HEK293 (cell line): ENCODE data around the gene AKIRIN2.

Experiments
- CTCF ChIA-PET: fragments of 350-600 bp; formaldehyde crosslinking; extraction: SDS; loops from one replicate; lab custom pipeline; 2021; ENCODE audit warnings: antibody characterized with exemption; lab: Yijun Ruan, JAX
- POLR2A ChIA-PET: fragments of 300-600 bp; formaldehyde crosslinking; extraction: SDS; loops from one replicate; lab custom pipeline; 2020; ENCODE audit warnings: antibody characterized with exemption, inconsistent platforms; lab: Yijun Ruan, JAX
- H3K27ac ChIP-seq: fragments of 200-500 bp; sonication (Bioruptor generic); 2 replicates; pipeline ENCODE4 v1.5.1; 2014; ENCODE audit warnings: low read depth, low read length, control low read depth, inconsistent platforms; ENCODE audit errors: extremely low read depth
- H3K36me3 ChIP-seq, 2 experiments: fragments of 200-500 bp in 1 of 2; sonication (Bioruptor generic) in 1 of 2; 1 replicate in 1 of 2; 2 replicates in 1 of 2; pipeline ENCODE4 v1.5.1; 2014 to 2017; ENCODE audit warnings: inconsistent platforms in 2 of 2, low read length in 2 of 2; ENCODE audit not compliant: control insufficient read depth in 2 of 2, insufficient read depth in 1 of 2
- H3K4me1 ChIP-seq: fragments of 200-500 bp; sonication (Bioruptor generic); 2 replicates; pipeline ENCODE4 v1.5.1; 2014; ENCODE audit warnings: mild to moderate bottlenecking, low read length, inconsistent platforms; ENCODE audit not compliant: control insufficient read depth, insufficient read depth
- H3K4me3 ChIP-seq: 2 replicates; pipeline ENCODE4 v1.5.1; 2011; ENCODE audit warnings: low read depth, mild to moderate bottlenecking, control low read depth, low read length, moderate library complexity
- H3K9me3 ChIP-seq: fragments of 200-500 bp; sonication (Bioruptor generic); 2 replicates; pipeline ENCODE4 v1.5.1; 2014; ENCODE audit warnings: low read depth, low read length, inconsistent platforms; ENCODE audit not compliant: control insufficient read depth, insufficient read depth
- PRDM1 ChIP-seq: fragments of 450-650 bp; formaldehyde crosslinking; IDR thresholded peaks from 2 replicates; pipeline ENCODE4; 2016; ENCODE audit warnings: missing biosample characterization, missing genetic modification characterization
- PRDM10 ChIP-seq: fragments of 450-650 bp; formaldehyde crosslinking; IDR thresholded peaks from 2 replicates; pipeline ENCODE4 v1.5.1; 2016; ENCODE audit warnings: missing biosample characterization, missing genetic modification characterization
- ZBTB11 ChIP-seq: fragments of 450-650 bp; formaldehyde crosslinking; conservative IDR thresholded peaks from 2 replicates; pipeline ENCODE4 v1.5.1; 2016; ENCODE audit warnings: low read depth, missing biosample characterization, missing genetic modification characterization
- ZBTB7A ChIP-seq: fragments of 450-650 bp; formaldehyde crosslinking; IDR thresholded peaks from 2 replicates; pipeline ENCODE4 v1.5.1; 2016; ENCODE audit warnings: low read depth, missing biosample characterization, missing genetic modification characterization
- ZNF112 ChIP-seq: fragments of 450-650 bp; formaldehyde crosslinking; IDR thresholded peaks from 2 replicates; pipeline ENCODE4 v1.5.0; 2017; ENCODE audit warnings: missing biosample characterization, missing genetic modification characterization
- ZNF146 ChIP-seq: fragments of 450-650 bp; formaldehyde crosslinking; IDR thresholded peaks from 2 replicates; pipeline ENCODE4 v1.5.1; 2016; ENCODE audit warnings: missing biosample characterization, missing genetic modification characterization
- ZNF155 ChIP-seq: fragments of 450-650 bp; formaldehyde crosslinking; IDR thresholded peaks from 2 replicates; pipeline ENCODE4 v1.5.1; 2016; ENCODE audit warnings: missing biosample characterization, missing genetic modification characterization
- ZNF19 ChIP-seq: fragments of 450-650 bp; formaldehyde crosslinking; IDR thresholded peaks from 2 replicates; pipeline ENCODE4; 2016; ENCODE audit warnings: missing biosample characterization, missing genetic modification characterization, low read depth
- ZNF391 ChIP-seq: fragments of 450-650 bp; formaldehyde crosslinking; IDR thresholded peaks from 2 replicates; pipeline ENCODE4 v1.5.1; 2016; ENCODE audit warnings: low read depth, missing biosample characterization, missing genetic modification characterization, borderline replicate concordance
- ZNF416 ChIP-seq: fragments of 450-650 bp; formaldehyde crosslinking; IDR thresholded peaks from 2 replicates; pipeline ENCODE4 v1.5.1; 2016; ENCODE audit warnings: missing biosample characterization, missing genetic modification characterization
- ZNF433 ChIP-seq: fragments of 450-650 bp; formaldehyde crosslinking; IDR thresholded peaks from 2 replicates; pipeline ENCODE4 v1.5.1; 2016; ENCODE audit warnings: missing biosample characterization, missing genetic modification characterization, low read depth
- ZNF521 ChIP-seq: fragments of 450-650 bp; formaldehyde crosslinking; IDR thresholded peaks from 2 replicates; pipeline ENCODE4 v1.5.1; 2017; ENCODE audit warnings: missing biosample characterization, mild to moderate bottlenecking, missing genetic modification characterization
- ZNF555 ChIP-seq: fragments of 450-650 bp; formaldehyde crosslinking; conservative IDR thresholded peaks from 2 replicates; pipeline ENCODE4 v1.5.1; 2017; ENCODE audit warnings: missing biosample characterization, mild to moderate bottlenecking, missing genetic modification characterization, inconsistent platforms
- ZNF571 ChIP-seq: fragments of 450-650 bp; formaldehyde crosslinking; IDR thresholded peaks from 2 replicates; pipeline ENCODE4 v1.5.0; 2017; ENCODE audit warnings: missing biosample characterization, missing genetic modification characterization
- TF ChIP-seq, protein P1 (sequence below): fragments of 450-650 bp; formaldehyde crosslinking; IDR thresholded peaks from 2 replicates; pipeline ENCODE4 v1.5.1; 2016; ENCODE audit warnings: missing biosample characterization, missing genetic modification characterization
- TF ChIP-seq, protein P2 (sequence below): fragments of 450-650 bp; formaldehyde crosslinking; IDR thresholded peaks from 2 replicates; pipeline ENCODE4 v1.5.1; 2016; ENCODE audit warnings: missing biosample characterization, missing genetic modification characterization, borderline replicate concordance
- TF ChIP-seq, protein P3 (sequence below): fragments of 450-650 bp; formaldehyde crosslinking; IDR thresholded peaks from 2 replicates; pipeline ENCODE4 v1.5.1; 2017; ENCODE audit warnings: missing biosample characterization, missing genetic modification characterization

Gene AKIRIN2

GRCh38 chr6:87747646-87748045 is 45.6 kb upstream of the AKIRIN2 start:
- Histone ChIP-seq H3K4me3 (no peak overlapping the region), H3K9me3 (no peaks in the 10 kb centered on the region), H3K27ac (no peak overlapping the region), H3K4me1 (no peaks in the 10 kb centered on the region), H3K36me3 (no peaks in the 10 kb centered on the region; a peak in 1 of 3 replicates)
- TF ChIP-seq, protein P1, sequence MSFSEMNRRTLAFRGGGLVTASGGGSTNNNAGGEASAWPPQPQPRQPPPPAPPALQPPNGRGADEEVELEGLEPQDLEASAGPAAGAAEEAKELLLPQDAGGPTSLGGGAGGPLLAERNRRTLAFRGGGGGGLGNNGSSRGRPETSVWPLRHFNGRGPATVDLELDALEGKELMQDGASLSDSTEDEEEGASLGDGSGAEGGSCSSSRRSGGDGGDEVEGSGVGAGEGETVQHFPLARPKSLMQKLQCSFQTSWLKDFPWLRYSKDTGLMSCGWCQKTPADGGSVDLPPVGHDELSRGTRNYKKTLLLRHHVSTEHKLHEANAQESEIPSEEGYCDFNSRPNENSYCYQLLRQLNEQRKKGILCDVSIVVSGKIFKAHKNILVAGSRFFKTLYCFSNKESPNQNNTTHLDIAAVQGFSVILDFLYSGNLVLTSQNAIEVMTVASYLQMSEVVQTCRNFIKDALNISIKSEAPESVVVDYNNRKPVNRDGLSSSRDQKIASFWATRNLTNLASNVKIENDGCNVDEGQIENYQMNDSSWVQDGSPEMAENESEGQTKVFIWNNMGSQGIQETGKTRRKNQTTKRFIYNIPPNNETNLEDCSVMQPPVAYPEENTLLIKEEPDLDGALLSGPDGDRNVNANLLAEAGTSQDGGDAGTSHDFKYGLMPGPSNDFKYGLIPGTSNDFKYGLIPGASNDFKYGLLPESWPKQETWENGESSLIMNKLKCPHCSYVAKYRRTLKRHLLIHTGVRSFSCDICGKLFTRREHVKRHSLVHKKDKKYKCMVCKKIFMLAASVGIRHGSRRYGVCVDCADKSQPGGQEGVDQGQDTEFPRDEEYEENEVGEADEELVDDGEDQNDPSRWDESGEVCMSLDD (tag by site-specific recombination): no peak
- TF ChIP-seq ZNF112 (tag by site-specific recombination): no peak
- TF ChIP-seq, protein P2, sequence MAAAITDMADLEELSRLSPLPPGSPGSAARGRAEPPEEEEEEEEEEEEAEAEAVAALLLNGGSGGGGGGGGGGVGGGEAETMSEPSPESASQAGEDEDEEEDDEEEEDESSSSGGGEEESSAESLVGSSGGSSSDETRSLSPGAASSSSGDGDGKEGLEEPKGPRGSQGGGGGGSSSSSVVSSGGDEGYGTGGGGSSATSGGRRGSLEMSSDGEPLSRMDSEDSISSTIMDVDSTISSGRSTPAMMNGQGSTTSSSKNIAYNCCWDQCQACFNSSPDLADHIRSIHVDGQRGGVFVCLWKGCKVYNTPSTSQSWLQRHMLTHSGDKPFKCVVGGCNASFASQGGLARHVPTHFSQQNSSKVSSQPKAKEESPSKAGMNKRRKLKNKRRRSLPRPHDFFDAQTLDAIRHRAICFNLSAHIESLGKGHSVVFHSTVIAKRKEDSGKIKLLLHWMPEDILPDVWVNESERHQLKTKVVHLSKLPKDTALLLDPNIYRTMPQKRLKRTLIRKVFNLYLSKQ (tag by site-specific recombination): no peak
- no peak for TF ChIP-seq ZNF521 (tag by site-specific recombination)
- no peak for TF ChIP-seq ZBTB7A (tag by site-specific recombination)
- no peak for TF ChIP-seq ZNF433
- no peak for TF ChIP-seq PRDM10 (tag by site-specific recombination)
- TF ChIP-seq ZNF571: no peak
- no peak for TF ChIP-seq ZNF146
- no peak for TF ChIP-seq ZBTB11 (tag by site-specific recombination)
- no peak for TF ChIP-seq PRDM1
- TF ChIP-seq ZNF155: no peak
- TF ChIP-seq, protein P3, sequence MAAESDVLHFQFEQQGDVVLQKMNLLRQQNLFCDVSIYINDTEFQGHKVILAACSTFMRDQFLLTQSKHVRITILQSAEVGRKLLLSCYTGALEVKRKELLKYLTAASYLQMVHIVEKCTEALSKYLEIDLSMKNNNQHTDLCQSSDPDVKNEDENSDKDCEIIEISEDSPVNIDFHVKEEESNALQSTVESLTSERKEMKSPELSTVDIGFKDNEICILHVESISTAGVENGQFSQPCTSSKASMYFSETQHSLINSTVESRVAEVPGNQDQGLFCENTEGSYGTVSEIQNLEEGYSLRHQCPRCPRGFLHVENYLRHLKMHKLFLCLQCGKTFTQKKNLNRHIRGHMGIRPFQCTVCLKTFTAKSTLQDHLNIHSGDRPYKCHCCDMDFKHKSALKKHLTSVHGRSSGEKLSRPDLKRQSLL (tag by site-specific recombination): no peak
- TF ChIP-seq ZNF19 (tag by site-specific recombination): no peak
- no peak for TF ChIP-seq ZNF416 (tag by site-specific recombination)
- no peak for TF ChIP-seq ZNF555 (tag by site-specific recombination)
- TF ChIP-seq ZNF391 (tag by site-specific recombination): no peak
- ChIA-PET CTCF (interaction anchor here (1.2 to 1.4 kb wide), 2 partner anchors 9 to 355 kb away, joined by 3 read pairs; no protein-coding TSS in a partner anchor), POLR2A (no interaction called here)
